UCSD-AML1 (cell line): ENCODE results near the gene ETV3.
"Not testable (repeated sequence)": the region's sequence is repeated elsewhere in the genome, so short reads cannot be mapped to it uniquely, and the experiment has no call there.

Experiments used
- DNase-seq: peaks from one replicate; lab custom pipeline; 2025; ENCODE audit not compliant: unreplicated experiment; lab: John Stamatoyannopoulos, UW

The ETV3 gene

DNA sequence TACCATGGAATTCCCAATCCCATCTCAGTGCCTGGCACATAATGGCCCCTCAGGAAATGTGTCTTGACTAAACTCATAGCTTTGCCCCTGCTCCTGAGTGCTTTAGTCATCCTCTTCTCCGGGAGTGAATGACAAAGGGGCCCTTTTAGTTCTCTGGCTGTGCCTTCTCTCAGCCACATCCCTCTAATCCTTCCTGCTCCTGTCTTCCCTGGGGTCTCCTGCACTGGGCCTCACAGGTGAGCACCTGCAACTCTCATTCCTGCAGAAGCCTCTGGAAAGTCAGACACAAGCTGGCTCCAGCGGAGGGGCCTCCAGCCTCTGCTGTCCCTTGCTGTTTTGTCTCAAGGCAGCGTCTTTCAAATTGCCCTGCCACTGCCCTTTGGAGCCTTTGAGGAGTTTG, 24.6 kb downstream of the ETV3 start:
- no peak for DNase-seq

DNA sequence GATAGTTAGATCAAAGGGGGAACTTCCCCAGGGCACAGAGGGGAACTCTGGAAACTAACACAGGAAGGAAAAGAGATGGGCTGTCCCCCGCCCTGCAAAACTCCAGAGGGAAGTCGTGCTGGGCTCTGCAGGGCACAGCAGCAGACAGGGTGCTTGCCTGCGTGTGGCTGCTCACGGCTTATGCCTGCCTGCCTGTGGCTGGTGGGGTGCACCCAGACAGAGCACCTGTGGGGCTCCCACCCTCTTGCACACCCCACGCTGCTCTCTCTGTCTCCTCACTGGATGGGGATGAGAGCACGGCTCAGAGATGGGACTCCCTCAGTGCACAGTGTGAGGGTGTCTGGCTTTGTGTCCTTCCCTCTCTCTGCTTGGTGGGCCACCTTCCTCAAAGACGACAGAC, 25.1 kb downstream of the ETV3 start:
- DNase-seq = peak; percentile 43

DNA sequence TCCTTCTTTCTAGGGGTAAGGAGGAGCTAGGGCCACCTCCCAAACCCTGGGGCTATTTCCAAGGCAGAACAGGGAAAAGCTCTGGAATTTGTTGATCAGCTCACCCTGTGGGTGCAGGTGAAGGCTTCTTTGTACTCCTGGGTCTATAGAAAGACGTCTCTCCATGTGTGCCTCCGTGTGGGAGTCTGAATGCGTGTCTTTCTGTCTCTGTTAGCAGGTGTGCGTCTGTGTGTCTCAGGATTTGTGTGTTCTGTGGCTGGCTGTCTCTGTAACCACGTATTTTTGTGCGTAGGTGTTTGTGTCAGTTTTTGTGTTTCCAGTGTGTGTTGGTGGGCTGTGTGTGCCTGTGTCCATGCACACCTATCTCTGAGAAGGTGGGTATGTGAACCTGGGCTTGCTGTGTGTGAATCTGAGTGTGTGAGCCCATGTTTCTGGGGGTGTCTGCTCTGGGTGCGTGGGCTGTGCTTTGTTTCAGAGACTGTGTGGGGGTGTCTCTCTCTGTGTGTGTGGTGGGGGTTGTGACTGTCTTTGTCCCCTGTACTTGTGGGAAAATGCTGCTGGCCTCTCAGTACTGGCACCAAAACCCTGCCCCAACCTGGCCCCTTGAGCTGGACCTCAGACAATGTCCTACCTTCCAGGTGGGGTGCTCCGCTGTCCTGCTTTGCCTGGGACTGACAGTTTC, 25.9 kb downstream of the ETV3 start:
- no peak for DNase-seq

DNA sequence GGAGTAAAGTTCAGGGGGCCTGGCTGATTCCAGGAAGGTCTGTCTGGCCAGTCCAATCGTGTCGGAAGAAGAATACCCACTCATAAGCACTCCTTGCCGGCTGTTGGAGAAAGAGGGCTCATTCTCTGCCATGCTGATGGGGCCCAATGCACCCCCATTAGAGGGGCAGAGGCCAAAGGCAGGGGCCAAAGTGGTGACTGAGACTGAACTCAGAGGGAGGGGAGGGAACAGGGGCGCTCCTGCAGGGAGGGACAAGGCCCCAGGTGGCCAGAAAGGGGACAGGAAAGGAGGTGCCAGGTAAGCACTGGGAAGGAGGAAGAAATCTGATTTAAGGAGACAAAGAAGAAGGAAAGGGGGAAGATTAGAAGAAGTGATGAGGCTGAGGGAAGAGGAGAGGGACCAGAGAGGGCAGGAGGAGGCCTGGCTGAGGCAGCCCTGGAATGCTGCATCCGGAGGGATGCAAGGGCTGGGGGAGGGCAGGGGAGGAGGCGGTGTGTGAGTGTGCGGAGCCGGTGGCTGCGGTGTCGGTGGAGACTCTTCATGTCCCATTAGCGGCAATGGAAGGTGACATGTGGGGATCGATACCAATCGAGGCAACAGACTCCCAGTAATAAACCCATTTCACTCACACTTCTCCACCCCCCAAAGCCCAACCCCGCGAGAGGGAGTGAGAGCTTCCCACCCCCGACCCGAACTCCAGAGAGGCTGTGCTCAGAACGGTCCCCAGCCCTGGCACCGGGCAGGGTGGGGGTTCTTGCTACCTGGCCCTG, 26.6 kb downstream of the ETV3 start:
- DNase-seq = no peak

DNA sequence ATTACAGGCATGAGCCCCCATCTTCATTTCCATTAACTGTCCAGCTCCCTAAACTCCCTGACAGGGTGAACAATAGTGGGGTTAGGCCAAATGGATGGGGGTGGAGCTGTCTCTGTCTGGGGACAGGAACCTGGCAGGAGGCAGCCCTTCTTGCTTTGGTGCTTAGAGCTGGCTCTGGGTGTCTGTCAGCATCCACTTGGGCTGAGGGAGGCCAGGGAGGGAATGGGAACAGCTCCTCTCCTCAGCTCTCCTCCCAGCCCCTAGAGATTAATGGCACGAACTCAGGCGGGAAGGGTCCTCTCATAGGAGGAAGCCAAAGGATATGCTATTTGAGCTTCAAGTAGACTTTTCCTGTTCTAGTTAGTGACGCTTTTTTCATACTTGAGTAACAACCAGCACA, 27.5 kb downstream of the ETV3 start:
- DNase-seq = no peak

DNA sequence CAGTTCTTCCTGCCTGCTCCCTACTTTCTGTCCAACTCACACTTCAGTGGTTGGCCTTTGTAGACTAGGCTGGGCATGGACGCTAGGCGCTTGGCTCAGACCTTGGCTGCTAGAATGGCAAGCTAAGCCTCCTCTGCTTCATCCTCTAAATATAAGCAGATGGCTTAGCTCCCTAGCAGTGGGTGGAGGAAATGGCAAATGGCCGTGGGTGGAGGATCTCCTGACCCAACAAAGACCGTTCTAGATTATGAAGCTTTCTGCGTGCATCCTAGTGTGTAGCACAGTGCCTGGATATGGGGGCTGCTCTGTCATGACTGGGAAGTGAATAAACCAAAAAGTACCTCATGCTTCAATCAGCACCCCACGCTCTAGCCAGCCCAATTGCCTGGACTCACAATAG, 28.2 kb downstream of the ETV3 start:
- no peak for DNase-seq

DNA sequence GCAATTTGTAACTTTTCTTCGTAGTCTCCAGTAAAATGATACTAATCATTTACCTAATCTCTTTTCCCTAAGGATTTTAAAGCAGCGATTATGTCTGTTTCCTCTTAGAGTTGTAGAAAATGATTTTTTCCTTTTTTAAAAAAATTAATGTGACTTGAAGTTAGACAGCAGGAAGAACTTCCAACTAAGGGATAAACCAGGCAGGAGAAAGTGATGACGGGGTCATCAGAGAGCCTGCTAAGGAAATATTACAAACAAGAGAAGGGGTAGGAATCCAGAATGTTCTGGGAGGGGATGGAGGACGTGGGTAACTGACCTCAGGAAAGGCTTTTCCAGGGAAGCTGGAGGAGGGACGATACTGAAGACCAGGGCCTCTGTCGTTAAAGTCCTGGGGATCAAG, 29.7 kb downstream of the ETV3 start:
- no peak for DNase-seq

DNA sequence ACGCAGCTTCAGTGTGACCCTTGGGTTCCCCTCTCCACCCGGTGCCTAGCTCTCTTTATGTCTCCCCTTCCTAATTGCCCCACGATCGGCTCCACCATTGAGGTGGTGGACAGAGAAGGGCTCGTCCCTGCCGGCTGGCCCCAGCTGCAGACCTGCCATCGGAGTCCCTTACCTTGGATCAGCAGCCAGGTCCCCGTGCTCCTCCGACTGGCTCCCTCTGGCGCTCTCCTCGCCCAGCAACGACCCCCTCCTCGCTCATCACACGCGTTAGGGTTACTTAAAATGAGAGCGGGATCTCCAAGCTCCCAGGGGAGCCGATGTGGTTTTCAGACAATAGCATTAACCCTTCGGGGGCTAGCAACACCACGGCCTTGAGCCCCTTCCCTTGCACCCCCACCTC, 30.5 kb downstream of the ETV3 start:
- no peak for DNase-seq

DNA sequence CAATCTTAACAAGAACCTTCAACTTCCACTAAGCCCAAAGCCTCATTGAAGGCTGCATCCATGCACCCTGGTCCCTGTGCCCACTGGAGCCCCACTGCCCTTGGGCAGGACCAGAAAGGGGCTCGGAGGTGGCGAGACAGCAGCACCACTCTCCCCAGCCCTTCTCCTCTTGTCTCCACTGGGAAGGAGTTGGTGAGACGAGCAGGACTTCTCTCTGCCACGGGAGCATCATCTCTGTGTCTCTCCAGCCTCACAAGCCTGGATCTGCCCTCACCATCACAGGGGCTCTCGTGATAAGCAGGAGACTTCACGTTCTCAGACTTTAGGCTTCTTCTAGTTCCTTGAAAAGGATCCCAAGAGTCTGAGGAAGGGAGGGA, 31.4 kb downstream of the ETV3 start:
- no peak for DNase-seq

DNA sequence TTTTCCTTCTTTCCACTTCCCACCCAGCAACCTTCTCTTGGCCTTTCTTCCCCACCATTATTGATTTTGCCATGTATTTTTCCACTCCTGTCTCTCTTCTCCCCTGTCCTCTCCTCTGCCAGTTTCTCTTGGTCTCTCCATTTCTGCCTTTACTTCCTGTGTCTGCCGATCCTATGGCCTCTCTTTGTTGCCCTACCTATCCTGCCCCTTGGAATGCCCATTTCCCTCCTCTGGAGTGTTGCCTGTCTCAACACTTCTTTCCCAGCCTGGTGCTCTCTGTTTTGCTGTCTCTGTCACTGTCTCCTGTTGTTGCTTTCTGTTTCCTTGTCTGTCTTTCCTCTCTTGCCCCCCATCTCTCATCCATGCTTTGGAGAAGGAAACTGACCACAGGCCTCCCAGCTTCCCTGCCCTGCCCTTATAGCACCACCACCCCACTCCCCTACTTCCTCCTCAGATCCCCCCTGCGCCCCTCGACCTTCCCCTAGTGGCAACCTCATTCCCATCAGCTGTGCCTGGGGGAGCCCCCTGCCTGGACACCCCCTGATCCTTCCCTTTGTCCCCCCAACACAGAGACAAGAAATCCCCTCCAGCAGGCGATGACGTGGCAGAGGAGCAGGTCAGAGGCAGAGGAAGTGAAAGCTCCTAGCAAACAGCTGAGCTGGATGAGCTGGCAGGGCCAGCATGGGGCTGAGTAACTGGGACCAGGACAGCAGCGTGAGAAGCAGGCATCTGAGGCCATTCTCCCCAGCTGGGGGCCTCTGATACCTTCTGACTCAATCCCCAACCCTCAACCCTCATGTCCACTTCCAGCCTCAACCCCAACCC, 32.0 kb downstream of the ETV3 start:
- peak; percentile 42 for DNase-seq

DNA sequence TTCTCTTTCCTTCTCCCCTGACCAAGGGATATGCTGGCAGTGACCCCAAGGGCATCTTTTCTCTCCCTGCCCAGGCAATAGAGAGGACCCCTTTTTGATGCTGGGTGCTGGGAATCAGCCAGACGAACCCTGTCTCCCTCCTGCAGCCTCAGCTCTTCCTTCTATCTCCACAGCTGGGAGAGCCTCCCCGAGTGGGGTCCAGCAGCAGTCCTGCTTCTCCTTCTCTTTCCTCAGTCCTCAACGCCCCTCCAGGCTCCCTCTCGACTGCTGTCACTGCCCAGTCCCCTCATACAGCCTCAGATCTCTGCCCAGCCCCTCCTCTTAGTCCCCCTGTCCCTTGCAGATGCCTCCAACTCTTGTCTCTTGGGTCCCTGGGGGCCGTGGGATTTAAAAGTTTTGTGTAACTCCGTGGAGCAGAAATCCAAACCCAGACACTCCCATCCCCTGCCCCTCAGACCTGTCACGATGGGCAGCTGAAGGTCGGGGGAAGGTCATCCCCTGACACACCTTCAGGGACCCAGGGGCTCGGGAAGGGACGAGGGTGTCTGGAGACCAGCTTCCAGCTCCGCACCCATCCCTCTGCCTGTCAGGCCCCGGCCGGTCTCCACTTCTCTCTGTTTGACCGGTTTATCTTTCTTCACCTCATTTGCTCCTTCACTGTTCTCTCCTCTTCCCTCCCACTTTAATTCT, 32.8 kb downstream of the ETV3 start:
- no peak for DNase-seq

DNA sequence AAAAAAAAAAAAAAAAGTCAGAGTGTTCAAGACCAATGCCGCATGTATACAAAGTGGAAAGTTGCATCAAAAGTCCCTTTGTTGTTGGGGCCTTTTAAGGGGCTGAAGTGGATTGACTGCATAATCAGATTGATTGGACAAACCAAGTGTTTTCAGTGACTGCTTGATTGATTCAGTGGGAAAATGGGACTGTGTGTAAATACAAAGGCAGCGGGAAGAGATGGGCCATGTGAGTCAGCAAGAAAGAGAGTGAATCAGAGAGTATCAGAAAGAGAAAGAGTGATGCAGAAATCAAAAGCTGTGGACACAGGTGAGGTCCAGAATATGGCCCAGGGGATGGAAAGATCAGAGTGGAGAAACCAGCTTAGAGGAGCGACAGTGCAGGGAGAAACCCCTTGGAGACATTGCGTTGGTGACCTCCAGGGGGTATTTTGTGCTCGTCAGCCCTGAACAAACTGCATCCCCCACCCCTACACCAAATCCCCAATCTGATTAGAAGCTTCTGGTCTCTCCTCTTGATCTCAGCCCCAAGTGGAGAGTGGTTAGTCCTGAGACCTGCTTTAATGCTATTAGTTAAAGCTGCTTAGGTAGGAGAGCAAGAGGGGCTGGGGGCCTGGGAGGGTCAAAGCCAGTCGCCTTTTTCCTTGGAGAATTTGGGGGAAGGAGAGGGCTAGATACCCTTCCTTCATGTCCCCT, 33.4 kb downstream of the ETV3 start:
- DNase-seq = no peak

DNA sequence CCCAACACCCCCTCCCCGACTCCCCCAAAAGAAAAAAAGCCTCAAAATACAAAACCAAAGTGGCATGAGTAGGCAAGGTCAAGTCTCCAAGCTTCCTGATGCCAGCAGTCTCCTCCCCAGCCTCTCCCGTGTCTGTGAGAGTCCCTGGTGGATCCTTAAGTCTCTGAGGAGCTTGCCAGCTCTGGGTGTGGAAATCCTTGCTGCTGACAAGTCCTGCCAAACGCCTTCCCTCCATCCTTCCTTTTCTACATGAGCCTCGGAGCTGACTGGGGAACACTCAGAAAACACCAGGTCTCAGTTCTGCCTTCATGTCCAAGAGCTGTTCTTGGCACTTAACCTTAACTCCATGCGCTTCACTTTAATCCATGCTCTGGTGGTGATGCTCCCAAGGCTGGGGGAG, 34.9 kb downstream of the ETV3 start:
- no peak for DNase-seq

DNA sequence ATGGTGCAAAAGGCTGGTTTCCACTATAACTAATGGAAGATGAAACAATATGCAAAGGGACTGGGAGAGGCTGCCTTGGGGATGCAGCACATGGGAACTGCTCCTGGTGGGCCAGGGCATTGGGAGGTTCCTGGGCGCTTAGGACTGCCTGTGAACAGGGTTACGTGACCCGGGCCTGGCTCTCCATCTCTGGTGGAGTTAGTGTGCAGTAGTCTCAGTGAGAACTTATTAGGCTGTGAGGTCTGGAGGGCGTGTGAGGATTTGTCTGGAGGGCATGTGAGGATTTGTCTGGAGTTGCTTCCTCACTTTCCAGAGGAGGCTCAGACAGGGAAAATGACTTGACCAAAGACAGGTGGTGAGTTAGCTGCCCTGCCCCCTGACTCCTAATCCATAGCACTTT, 37.0 kb downstream of the ETV3 start:
- no peak for DNase-seq

DNA sequence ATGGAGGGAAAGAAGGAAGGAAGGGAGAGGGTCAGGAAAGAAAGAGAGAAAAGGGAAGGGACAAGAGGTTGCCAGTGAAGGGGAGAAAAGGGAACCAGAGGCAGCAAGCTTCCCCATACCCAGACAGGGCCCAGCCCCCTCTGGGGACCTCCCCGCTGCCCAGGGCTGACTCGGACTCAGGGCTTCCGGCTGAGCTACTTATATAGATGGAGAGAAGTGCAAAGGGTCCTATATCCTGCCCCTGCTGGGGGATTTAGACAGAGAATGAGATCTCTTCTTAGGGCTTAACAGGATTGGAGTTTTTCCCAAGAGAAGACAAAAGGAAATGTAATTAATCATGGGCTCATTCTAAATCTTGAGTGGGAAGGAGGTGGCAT, 38.6 kb downstream of the ETV3 start, which contains the start of gene ETV3L:
TSS of gene ETV3L (minus strand) at position 176 of the 377 bp plus-strand sequence. CDS start 285 bp downstream, outside the sequence.
- DNase-seq = peak; percentile 63

DNA sequence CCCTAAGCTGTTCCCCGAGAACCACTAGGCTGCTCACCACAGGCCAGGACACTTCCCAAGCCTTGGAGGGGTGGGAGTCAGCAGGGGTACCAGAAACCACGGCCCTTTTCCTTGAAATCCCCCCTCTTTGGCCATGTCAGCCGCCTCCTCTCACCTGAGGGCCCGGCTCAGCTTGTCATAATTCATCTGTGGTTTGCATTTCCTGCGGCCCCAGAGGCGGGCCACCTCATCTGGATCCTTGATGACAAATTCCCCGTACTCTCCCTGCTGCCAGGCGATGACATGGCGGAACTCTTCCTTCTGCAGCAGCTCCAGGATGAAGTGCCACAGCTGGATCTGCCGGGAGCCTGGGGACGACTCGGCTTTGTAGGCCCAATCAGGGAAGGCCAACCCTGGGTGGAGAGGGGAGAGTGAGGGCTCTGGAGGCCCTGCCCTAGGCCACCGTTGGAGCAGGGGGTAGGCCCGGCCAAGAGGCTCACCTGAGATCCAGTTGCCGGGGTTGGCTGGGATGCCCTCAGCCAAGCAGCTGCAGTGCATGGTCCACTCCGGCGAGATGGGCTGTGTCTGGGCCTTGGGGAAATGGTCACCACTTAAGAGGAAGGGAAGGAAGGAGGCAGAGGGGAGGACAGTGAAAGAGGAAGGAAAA, 39.1 kb downstream of the ETV3 start:
- DNase-seq = not testable (repeated sequence)

DNA sequence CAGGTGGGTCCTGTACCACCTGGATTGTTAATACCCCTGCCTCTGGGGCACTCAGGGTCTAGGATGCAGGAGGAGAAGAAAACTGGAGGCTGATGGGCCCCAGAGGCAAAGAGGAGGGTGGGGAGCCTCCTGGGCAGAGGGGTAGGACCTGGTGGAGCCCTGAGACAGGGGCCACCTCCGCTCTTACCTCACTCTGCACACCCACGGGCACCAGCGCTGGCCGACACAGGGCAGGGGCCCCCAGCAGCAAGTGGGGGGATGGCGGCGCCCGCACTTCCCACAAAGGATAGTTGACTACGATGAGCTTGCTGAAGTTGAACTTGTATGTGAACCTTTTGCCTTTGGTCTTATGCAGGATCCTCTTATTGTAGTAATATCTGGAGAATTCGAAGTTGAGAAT, 39.7 kb downstream of the ETV3 start:
- no peak for DNase-seq

DNA sequence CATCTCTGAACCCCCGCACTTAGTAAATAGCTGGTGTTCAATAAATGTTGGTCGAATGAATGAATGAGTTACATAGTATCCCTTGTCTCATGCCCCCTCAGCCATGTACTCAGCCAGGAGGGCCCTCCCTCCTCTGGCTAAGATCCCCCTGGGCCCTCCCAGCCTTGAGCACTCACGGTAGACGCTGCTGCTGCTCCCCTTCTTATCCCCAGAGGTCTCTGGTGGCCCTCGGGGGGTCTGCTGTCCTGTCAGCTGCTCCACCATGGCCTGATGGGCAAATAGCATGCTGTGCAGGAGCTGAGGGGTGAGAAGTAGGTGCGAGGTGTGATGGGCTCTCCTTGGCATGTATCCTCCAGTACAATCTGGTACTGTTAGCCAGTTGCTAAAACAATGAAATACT, 40.5 kb downstream of the ETV3 start:
- no peak for DNase-seq

DNA sequence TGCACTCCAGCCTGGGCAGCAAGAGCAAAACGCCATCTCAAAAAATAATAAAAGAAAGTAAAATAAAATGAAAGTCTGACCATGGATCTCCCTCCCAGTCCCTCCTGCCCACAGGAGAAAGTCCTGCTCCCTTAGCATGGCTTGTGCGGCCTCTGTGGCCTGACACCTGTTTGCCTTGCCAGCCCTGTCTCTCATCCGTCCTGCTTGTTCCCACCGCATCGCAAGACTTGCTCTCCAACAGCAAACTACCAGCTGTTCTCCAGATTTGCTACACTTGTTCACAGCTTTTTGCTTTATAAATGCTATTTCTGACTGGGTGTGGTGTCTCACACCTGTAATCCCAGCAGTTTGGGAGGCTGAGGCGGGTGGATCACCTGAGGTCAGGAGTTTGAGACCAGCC, 41.3 kb downstream of the ETV3 start:
- no peak for DNase-seq

DNA sequence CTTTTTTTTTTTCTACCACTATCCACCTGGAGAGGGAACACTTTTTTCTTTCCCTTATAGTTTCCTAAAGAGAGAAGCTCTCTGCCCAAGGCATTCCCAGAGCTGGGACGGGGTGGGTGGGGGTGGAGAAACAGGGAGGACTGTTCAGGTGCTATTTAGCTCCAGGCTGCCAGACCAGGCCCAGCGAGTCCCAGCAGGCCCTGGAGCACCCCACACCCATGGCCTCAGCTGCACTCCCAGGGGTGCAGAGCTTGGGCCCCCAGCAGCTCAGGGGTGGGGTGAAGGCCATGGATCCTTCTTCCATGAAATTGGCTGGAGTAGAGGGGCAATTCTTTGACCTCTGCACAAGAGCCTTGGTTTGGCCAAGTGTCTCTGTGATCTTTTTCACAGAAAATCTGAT, 42.6 kb downstream of the ETV3 start:
- no peak for DNase-seq
